ENCODE data around the gene B3GNT5.

GRCh38 chr3:183227586-183227985 lies 25.5 kb upstream of the B3GNT5 start:
- TF ChIP-seq CTCF (IDR thresholded peaks at IDR 0.05; ENCODE audit: low read depth, low read length): no peak
- no peak for TF ChIP-seq EZH2phosphoT487 (IDR thresholded peaks at IDR 0.05; ENCODE audit: low read depth)

All from OCI-LY3 (cell line).